Mucosa of stomach (tissue), 1 donor: ENCODE results near the gene TIMM10B.

ENCODE experiments used
- H3K27me3 ChIP-seq: one replicate; pipeline ENCODE4 v1.7.0; 2013; ENCODE audit warnings: mild to moderate bottlenecking, low read length; ENCODE audit not compliant: control insufficient read depth, insufficient read depth
- H3K36me3 ChIP-seq: one replicate; pipeline ENCODE4 v1.7.0; 2013; ENCODE audit warnings: low read length; ENCODE audit not compliant: control insufficient read depth, insufficient read depth
- H3K4me1 ChIP-seq: one replicate; pipeline ENCODE4 v1.7.0; 2013; ENCODE audit warnings: mild to moderate bottlenecking, low read length; ENCODE audit not compliant: control insufficient read depth, insufficient read depth
- H3K4me3 ChIP-seq: one replicate; pipeline ENCODE4 v1.7.0; 2013; ENCODE audit warnings: low read length
- H3K9ac ChIP-seq: one replicate; pipeline ENCODE4 v1.7.0; 2013; ENCODE audit warnings: mild to moderate bottlenecking, low read length, moderate library complexity
- H3K9me3 ChIP-seq: one replicate; pipeline ENCODE4 v1.7.0; 2013; ENCODE audit warnings: mild to moderate bottlenecking, low read length, moderate library complexity; ENCODE audit not compliant: control insufficient read depth
- donor health status: Pancreatic carcinoma.

TIMM10B gene

GRCh38 chr11:6474806-6475500 lies 6.3 kb upstream of the TIMM10B start:
- H3K36me3 ChIP-seq, result peaks cover 9% of the 10 kb centered on the region
- H3K9me3 ChIP-seq, result no peaks in the 10 kb centered on the region
- peaks cover 54% of the 10 kb centered on the region for H3K4me1 ChIP-seq
- no peak overlapping the region for H3K4me3 ChIP-seq
- no peaks in the 10 kb centered on the region for H3K27me3 ChIP-seq
- peak overlapping the region; percentile 88 for H3K9ac ChIP-seq

GRCh38 chr11:6475936-6476335 lies 5.4 kb upstream of the TIMM10B start:
- Histone ChIP-seq H3K27me3 (no peaks in the 10 kb centered on the region), H3K4me3 (no peak overlapping the region), H3K36me3 (peaks cover 9% of the 10 kb centered on the region), H3K9me3 (no peaks in the 10 kb centered on the region), H3K9ac (no peak overlapping the region), H3K4me1 (peaks cover 58% of the 10 kb centered on the region)

- Histone ChIP-seq H3K9ac (no peak overlapping the region), H3K9me3 (no peaks in the 10 kb centered on the region), H3K36me3 (peaks cover 9% of the 10 kb centered on the region), H3K27me3 (no peaks in the 10 kb centered on the region), H3K4me3 (no peak overlapping the region), H3K4me1 (peaks cover 58% of the 10 kb centered on the region)
These were observed 4.7 kb upstream of the TIMM10B start for GRCh38 chr11:6476571-6476970.

GRCh38 chr11:6480299-6480914 lies 894 bp upstream of the TIMM10B start:
- Histone ChIP-seq H3K36me3 (peaks cover 9% of the 10 kb centered on the region), H3K27me3 (no peaks in the 10 kb centered on the region), H3K4me3 (peak overlapping the region; percentile 96), H3K4me1 (peaks cover 45% of the 10 kb centered on the region), H3K9me3 (no peaks in the 10 kb centered on the region), H3K9ac (peak overlapping the region; percentile 91)

- peak overlapping the region; percentile 91 for H3K9ac ChIP-seq
- H3K36me3 ChIP-seq, result peaks cover 9% of the 10 kb centered on the region
- peak overlapping the region; percentile 96 for H3K4me3 ChIP-seq
- H3K9me3 ChIP-seq, result no peaks in the 10 kb centered on the region
- peaks cover 35% of the 10 kb centered on the region for H3K4me1 ChIP-seq
- H3K27me3 ChIP-seq, result no peaks in the 10 kb centered on the region
These were observed 599 bp downstream of the TIMM10B start for GRCh38 chr11:6481924-6482275.

- H3K27me3 ChIP-seq, result no peaks in the 10 kb centered on the region
- H3K9ac ChIP-seq, result peak overlapping the region; percentile 91
- peak overlapping the region; percentile 96 for H3K4me3 ChIP-seq
- H3K36me3 ChIP-seq, result peaks cover 4% of the 10 kb centered on the region
- peaks cover 32% of the 10 kb centered on the region for H3K4me1 ChIP-seq
- no peaks in the 10 kb centered on the region for H3K9me3 ChIP-seq
These were observed 1.1 kb downstream of the TIMM10B start for GRCh38 chr11:6482441-6482840.

- no peak overlapping the region for H3K9ac ChIP-seq
- H3K4me1 ChIP-seq, result peaks cover 27% of the 10 kb centered on the region
- H3K4me3 ChIP-seq, result no peak overlapping the region
- no peaks in the 10 kb centered on the region for H3K36me3 ChIP-seq
- H3K27me3 ChIP-seq, result no peaks in the 10 kb centered on the region
- H3K9me3 ChIP-seq, result no peaks in the 10 kb centered on the region
These were observed 1.7 kb downstream of the TIMM10B start for GRCh38 chr11:6483015-6483414.

- no peaks in the 10 kb centered on the region for H3K27me3 ChIP-seq
- no peaks in the 10 kb centered on the region for H3K36me3 ChIP-seq
- no peaks in the 10 kb centered on the region for H3K9me3 ChIP-seq
- no peak overlapping the region for H3K4me3 ChIP-seq
- H3K4me1 ChIP-seq, result peaks cover 29% of the 10 kb centered on the region
- no peak overlapping the region for H3K9ac ChIP-seq
These were observed 4.4 kb downstream of the TIMM10B start for GRCh38 chr11:6485661-6486060.

GRCh38 chr11:6486256-6486655 lies 5.0 kb downstream of the TIMM10B start:
- peaks cover 29% of the 10 kb centered on the region for H3K4me1 ChIP-seq
- no peaks in the 10 kb centered on the region for H3K9me3 ChIP-seq
- no peak overlapping the region for H3K9ac ChIP-seq
- no peaks in the 10 kb centered on the region for H3K27me3 ChIP-seq
- no peaks in the 10 kb centered on the region for H3K36me3 ChIP-seq
- no peak overlapping the region for H3K4me3 ChIP-seq

- no peak overlapping the region for H3K9ac ChIP-seq
- H3K36me3 ChIP-seq, result no peaks in the 10 kb centered on the region
- no peak overlapping the region for H3K4me3 ChIP-seq
- no peaks in the 10 kb centered on the region for H3K9me3 ChIP-seq
- H3K4me1 ChIP-seq, result peaks cover 28% of the 10 kb centered on the region
- H3K27me3 ChIP-seq, result no peaks in the 10 kb centered on the region
These were observed 5.6 kb downstream of the TIMM10B start for GRCh38 chr11:6486938-6487337.

- Histone ChIP-seq H3K9ac (no peak overlapping the region), H3K27me3 (no peaks in the 10 kb centered on the region), H3K4me1 (peaks cover 19% of the 10 kb centered on the region), H3K9me3 (no peaks in the 10 kb centered on the region), H3K4me3 (no peak overlapping the region), H3K36me3 (peaks cover 1% of the 10 kb centered on the region)
These were observed 7.0 kb downstream of the TIMM10B start for GRCh38 chr11:6488342-6488741.

- H3K4me1 ChIP-seq, result peaks cover 19% of the 10 kb centered on the region
- H3K4me3 ChIP-seq, result no peak overlapping the region
- H3K27me3 ChIP-seq, result no peaks in the 10 kb centered on the region
- peaks cover 4% of the 10 kb centered on the region for H3K36me3 ChIP-seq
- no peak overlapping the region for H3K9ac ChIP-seq
- H3K9me3 ChIP-seq, result no peaks in the 10 kb centered on the region
These were observed 7.5 kb downstream of the TIMM10B start for GRCh38 chr11:6488821-6489220.
